Keratinocyte (primary cell): ENCODE results near the gene CAPN5.

Experiments
- CTCF ChIP-seq, 3 experiments: IDR thresholded peaks in 1 of 3; conservative IDR thresholded peaks in 1 of 3; optimal IDR thresholded peaks in 1 of 3; 2 replicates in 2 of 3; 3 replicates in 1 of 3; pipeline versions ENCODE3 to v1.5.1; 2011; ENCODE audit warnings: low read length in 3 of 3, mild to moderate bottlenecking in 3 of 3, moderate library complexity in 2 of 3, control low read depth in 1 of 3, inconsistent platforms in 1 of 3; ENCODE audit not compliant: insufficient read depth in 2 of 3; ENCODE audit errors: extremely low read depth in 1 of 3
- EZH2 ChIP-seq: IDR thresholded peaks from one replicate; pipeline ENCODE4 v1.6.1; 2012; ENCODE audit warnings: inconsistent platforms, mild to moderate bottlenecking, low read length, moderate library complexity

GRCh38 chr11:77159937-77160495 lies 93.2 kb downstream of the CAPN5 start:
- TF ChIP-seq CTCF (optimal IDR thresholded peaks at IDR 0.05 in 1 of 3, IDR thresholded peaks at IDR 0.05 in 1 of 3, conservative IDR thresholded peaks at IDR 0.05 in 1 of 3; ENCODE audit: extremely low read depth in 1 of 3, insufficient read depth in 2 of 3, low read length in 3 of 3) (no peak), EZH2 (no peak)
